Activated CD4-positive, alpha-beta T cell treated with anti-CD3 and anti-CD28 coated beads, Interleukin-2, amount 10 ng/mL, durations not matched to agents 24 days and 14 days (primary cell): ENCODE data around the gene MVK. TPM values are rescaled to one million over a fixed set of nuclear protein-coding genes. Genes with fewer than 3 reads are reported as not detected.

Experiments used
- DNase-seq: peaks from one replicate; pipeline ENCODE4 v3.0.0; 2022
- H3K27ac Mint-ChIP-seq: one replicate; pipeline ENCODE4 v1.8.0; 2022; ENCODE audit warnings: mild to moderate bottlenecking, mixed read lengths
- H3K27me3 Mint-ChIP-seq: one replicate; pipeline ENCODE4 v1.8.0; 2022; ENCODE audit warnings: mixed read lengths
- H3K36me3 Mint-ChIP-seq: one replicate; pipeline ENCODE4 v1.8.0; 2022; ENCODE audit warnings: low read depth, mild to moderate bottlenecking, mixed read lengths
- H3K4me1 Mint-ChIP-seq: one replicate; pipeline ENCODE4 v1.8.0; 2021; ENCODE audit warnings: mixed read lengths
- H3K4me3 Mint-ChIP-seq: one replicate; pipeline ENCODE4 v1.8.0; 2022; ENCODE audit warnings: mild to moderate bottlenecking, moderate library complexity, mixed read lengths
- H3K9me3 Mint-ChIP-seq: one replicate; pipeline ENCODE4 v1.8.0; 2021; ENCODE audit warnings: mixed read lengths
- intact Hi-C: fragments of 100-400 bp; cut with micrococcal nuclease; formaldehyde crosslinking; loops from one replicate; pipeline ENCODE4 v1.15.1; 2023
- total RNA-seq: library from RNA; stranded (reverse); gene quantifications from 2 replicates; pipeline ENCODE4 v1.2.3, GENCODE V29; 2022

MVK gene
- total RNA-seq, 1 donor from 2014 or later, result 21.5 TPM

DNA sequence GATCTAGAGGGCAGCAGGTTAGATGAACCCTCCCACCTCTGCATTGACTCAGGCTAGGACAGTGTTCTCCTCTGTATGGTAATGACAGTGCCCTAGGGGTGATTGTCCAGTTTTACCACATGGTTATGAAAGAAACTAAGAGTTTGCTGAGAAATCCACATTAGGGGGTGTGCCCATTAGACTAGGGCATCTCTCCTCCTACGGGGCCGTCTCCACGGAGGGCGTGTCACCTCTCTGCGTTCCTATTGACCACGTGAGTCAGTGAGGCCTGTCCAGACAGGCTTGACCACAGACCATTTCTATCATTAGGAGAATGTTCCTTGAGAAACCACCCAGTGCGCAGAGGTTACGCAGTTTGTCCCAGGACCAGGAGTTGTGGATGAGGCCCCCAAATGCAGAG, 8.3 kb downstream of the MVK start:
- H3K36me3 Mint-ChIP-seq, result peaks cover 36% of the 10 kb centered on the region
- H3K4me1 Mint-ChIP-seq, result no peaks in the 10 kb centered on the region

DNA sequence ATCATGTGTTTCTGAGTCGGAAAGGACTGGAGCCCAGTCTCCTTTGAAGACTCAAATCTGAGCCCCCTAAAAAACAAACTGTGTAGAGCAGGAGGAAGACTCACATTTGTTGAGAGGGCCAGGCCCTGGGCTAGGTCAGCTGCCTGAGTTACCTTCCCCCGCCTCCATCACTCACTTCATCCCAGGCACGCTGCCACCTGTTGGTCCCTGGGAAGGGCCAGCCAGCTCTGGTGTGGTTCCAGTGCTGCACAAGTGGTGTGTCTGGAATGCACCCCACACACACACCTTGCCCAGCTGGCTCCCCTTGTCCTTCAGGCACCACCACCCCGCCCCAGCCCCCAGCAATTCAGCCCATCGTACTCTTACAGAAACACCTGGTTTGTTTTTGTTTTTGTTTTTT, 9.0 kb downstream of the MVK start:
- no peak for DNase-seq
- Mint-ChIP-seq H3K36me3 (peaks cover 32% of the 10 kb centered on the region), H3K27me3 (no peaks in the 10 kb centered on the region), H3K27ac (no peak overlapping the region), H3K4me3 (no peak overlapping the region), H3K4me1 (no peaks in the 10 kb centered on the region), H3K9me3 (no peaks in the 10 kb centered on the region)
- intact Hi-C loops, result no loop called here

More for the DNA sequence above, 8.3 kb downstream of the MVK start:
- no peaks in the 10 kb centered on the region for H3K27me3 Mint-ChIP-seq
- intact Hi-C loops, result no loop called here
- no peak for DNase-seq
- no peak overlapping the region for H3K4me3 Mint-ChIP-seq
- H3K9me3 Mint-ChIP-seq, result no peaks in the 10 kb centered on the region
- H3K27ac Mint-ChIP-seq, result no peak overlapping the region

DNA sequence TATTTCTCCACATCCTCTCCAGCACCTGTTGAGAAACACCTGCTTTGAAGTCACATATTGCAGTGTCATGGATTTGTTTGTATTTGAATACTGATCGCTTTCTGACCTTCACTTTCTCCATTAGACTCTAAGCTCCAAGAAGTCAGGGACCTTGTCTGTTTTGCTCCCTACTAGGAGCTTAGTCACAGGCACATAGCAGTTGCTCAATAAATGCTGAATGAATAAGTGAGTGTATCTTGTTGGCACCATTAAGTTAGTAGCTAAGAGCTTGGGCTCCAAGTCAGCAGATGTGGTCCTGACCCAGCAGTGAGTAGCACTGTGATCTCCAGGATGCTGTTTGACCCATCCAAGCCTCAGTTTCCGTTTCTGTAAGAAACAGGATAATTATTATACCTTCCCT, 10.1 kb downstream of the MVK start:
- peaks cover 34% of the 10 kb centered on the region for H3K36me3 Mint-ChIP-seq
- intact Hi-C loops, result no loop called here

GRCh38 chr12:109586385-109587296, 13.0 kb downstream of the MVK start:
- intact Hi-C loops, result no loop called here

More for the DNA sequence above, 10.1 kb downstream of the MVK start:
- Mint-ChIP-seq H3K9me3 (no peaks in the 10 kb centered on the region), H3K4me1 (no peaks in the 10 kb centered on the region), H3K27ac (no peak overlapping the region), H3K27me3 (no peaks in the 10 kb centered on the region), H3K4me3 (no peak overlapping the region)
- DNase-seq, result no peak

DNA sequence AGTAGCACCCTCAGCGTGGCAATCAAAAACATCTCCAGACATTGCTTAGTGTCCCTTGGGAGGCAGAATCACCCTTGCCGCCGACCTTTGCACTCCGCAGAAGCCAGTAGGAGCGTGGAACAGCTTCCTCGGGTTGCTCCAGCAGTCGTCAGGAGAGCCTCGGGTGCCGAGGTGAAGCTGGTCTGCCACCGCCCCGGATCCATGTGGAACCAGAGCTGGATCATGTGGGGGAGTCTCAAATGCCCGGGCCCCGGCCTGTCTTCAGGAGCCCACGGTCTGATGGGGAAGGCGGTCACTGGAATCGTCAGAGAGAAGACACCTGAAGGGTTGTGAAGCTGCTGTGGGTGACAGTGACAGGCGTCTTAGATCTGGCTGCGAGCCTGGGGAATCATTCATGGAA, 14.3 kb downstream of the MVK start:
- Mint-ChIP-seq H3K27me3 (no peaks in the 10 kb centered on the region), H3K4me1 (no peaks in the 10 kb centered on the region), H3K36me3 (peaks cover 24% of the 10 kb centered on the region), H3K4me3 (no peak overlapping the region), H3K27ac (no peak overlapping the region), H3K9me3 (no peaks in the 10 kb centered on the region)
- DNase-seq, result no peak
- intact Hi-C loops, result no loop called here

More at GRCh38 chr12:109586385-109587296, 13.0 kb downstream of the MVK start:
- DNase-seq, result no peak
- peaks cover 30% of the 10 kb centered on the region for H3K36me3 Mint-ChIP-seq
- no peaks in the 10 kb centered on the region for H3K9me3 Mint-ChIP-seq
- H3K27ac Mint-ChIP-seq, result no peak overlapping the region
- H3K4me1 Mint-ChIP-seq, result no peaks in the 10 kb centered on the region
- H3K27me3 Mint-ChIP-seq, result no peaks in the 10 kb centered on the region
- H3K4me3 Mint-ChIP-seq, result no peak overlapping the region

DNA sequence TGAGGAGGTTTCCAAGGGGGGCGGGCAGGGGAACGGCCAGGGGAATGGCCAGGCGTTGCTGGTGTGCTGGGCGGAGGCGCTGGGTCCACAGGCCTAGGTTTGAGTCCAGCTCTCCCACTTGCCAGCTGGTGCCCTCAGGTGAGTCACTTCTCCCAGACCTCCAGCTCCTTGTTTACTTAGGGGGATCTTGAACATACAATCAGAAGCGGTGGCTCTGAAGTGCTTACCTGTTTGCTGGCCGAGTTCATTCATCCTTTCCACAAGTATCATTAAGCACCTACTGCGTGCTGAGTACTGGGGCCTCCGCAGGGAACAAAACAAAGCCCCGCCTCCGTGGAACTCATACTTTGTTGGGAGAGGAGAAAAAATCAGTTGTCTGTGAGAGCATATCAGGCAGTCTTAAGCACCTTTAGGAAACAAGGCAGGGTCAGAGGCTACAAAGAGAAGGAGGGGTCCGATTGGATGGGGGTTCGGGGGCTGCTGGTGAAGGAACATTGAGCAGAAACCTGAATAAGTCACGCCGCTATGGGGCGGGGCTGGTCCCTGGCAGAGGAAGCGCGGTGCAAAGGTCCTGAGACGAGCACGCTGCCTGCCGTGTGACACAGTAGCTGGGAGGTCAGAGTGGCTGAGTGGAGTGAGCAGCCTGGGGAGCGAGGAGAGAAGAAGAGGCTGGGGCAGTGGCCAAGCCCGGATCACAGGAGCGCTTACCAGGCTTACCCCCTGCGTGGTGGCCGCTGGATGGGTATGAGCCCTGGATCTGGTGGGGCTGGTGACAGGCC, 15.1 kb downstream of the MVK start:
- Mint-ChIP-seq H3K4me3 (no peak overlapping the region), H3K36me3 (peaks cover 26% of the 10 kb centered on the region), H3K9me3 (no peaks in the 10 kb centered on the region), H3K27me3 (no peaks in the 10 kb centered on the region), H3K4me1 (no peaks in the 10 kb centered on the region), H3K27ac (no peak overlapping the region)
- intact Hi-C loops, result no loop called here
- no peak for DNase-seq

DNA sequence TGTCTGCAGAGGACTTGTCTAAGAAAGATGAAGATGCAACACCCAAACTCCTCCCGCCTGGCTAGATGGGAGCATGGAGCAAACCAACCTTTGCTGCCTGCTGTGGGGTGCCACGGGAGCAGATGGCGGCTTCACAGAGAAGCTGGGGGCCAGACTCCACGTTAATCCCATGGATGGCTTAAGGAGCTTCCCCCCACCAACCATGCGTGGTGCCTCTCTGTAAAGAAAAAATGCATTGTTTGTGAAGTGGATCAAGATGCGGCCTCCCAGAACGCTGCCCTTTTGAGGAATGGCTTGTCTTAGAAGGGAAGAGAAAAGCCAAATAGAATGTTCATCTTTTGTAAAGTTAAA, 15.6 kb downstream of the MVK start:
- H3K36me3 Mint-ChIP-seq, result peaks cover 29% of the 10 kb centered on the region
- DNase-seq, result no peak
- no peak overlapping the region for H3K4me3 Mint-ChIP-seq
- intact Hi-C loops, result no loop called here
- H3K27me3 Mint-ChIP-seq, result no peaks in the 10 kb centered on the region
- no peaks in the 10 kb centered on the region for H3K4me1 Mint-ChIP-seq
- no peaks in the 10 kb centered on the region for H3K9me3 Mint-ChIP-seq
- H3K27ac Mint-ChIP-seq, result no peak overlapping the region

DNA sequence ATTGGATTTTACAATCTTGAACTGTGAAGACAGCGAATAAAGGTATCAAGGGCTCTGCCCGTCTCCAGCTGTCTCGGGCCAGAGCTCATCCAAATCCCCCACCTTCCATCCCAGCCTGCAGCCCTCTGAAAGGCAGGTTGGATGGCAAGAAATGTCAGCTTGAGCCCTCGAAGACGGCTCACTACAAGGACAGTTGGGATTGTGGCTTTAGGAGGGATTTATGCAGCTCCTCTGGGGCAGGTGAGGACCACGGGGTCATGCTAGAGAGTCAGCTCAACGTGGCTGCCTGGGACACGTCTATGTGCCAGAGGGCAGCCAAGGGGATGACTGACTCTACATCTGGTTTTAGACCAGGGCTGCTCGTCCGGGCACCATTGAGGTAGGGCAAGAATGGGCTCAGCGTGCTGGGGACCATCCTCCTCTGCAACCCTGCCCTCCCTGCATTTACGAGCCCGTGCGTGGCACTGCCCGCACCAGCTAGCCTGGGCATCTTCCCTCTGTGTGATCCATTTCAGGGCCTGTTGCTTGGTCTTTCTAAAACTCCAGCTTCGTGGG, 16.2 kb downstream of the MVK start:
- Mint-ChIP-seq H3K27me3 (no peaks in the 10 kb centered on the region), H3K4me1 (peaks cover 4% of the 10 kb centered on the region), H3K27ac (no peak overlapping the region), H3K36me3 (peaks cover 31% of the 10 kb centered on the region), H3K4me3 (no peak overlapping the region), H3K9me3 (no peaks in the 10 kb centered on the region)
- intact Hi-C loops, result no loop called here
- DNase-seq, result no peak

DNA sequence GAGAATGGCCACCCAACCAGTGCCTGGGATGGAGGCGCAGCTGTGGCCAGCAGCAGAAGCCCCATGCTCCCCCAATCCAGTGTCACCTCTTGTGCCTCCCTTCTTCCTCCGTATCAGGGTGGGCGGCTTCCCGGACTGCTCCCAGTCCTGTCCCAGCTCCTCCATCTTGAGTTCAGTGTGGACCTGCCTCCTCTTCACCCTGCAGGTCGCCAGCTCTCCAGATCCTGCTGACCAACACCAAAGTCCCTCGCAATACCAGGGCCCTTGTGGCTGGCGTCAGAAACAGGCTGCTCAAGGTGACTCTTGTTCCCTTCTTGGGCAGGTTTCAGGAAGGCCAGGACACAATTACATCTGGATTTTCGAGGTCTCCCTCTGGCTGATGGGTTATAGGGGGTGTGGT, 17.0 kb downstream of the MVK start:
- H3K9me3 Mint-ChIP-seq, result no peaks in the 10 kb centered on the region
- peaks cover 33% of the 10 kb centered on the region for H3K36me3 Mint-ChIP-seq
- no peak for DNase-seq
- H3K27me3 Mint-ChIP-seq, result no peaks in the 10 kb centered on the region
- H3K4me3 Mint-ChIP-seq, result no peak overlapping the region
- peaks cover 12% of the 10 kb centered on the region for H3K4me1 Mint-ChIP-seq
- intact Hi-C loops, result no loop called here
- no peak overlapping the region for H3K27ac Mint-ChIP-seq

DNA sequence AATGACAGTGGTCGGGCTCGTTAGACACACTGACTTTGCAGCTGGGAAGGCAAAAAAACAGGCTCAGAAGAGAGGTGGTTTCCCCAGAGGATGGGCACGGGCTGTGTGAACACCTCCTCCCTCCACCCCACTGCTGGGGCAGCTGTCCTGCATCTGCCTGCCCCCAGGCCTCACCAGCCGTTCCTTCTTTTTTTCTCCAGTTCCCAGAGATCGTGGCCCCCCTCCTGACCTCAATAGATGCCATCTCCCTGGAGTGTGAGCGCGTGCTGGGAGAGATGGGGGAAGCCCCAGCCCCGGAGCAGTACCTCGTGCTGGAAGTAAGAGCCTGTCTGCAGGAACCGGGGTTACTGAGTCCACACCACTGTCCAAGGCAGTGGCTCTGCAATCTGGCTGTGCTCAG, 17.4 kb downstream of the MVK start:
- intact Hi-C loops, result no loop called here
- H3K27ac Mint-ChIP-seq, result no peak overlapping the region
- no peak overlapping the region for H3K4me3 Mint-ChIP-seq
- peaks cover 36% of the 10 kb centered on the region for H3K36me3 Mint-ChIP-seq
- no peaks in the 10 kb centered on the region for H3K27me3 Mint-ChIP-seq
- peaks cover 15% of the 10 kb centered on the region for H3K4me1 Mint-ChIP-seq
- no peaks in the 10 kb centered on the region for H3K9me3 Mint-ChIP-seq
- DNase-seq, result no peak

- no peaks in the 10 kb centered on the region for H3K9me3 Mint-ChIP-seq
- H3K27ac Mint-ChIP-seq, result no peak overlapping the region
- intact Hi-C loops, result no loop called here
Observed at GRCh38 chr12:109592195-109592904, 18.8 kb downstream of the MVK start.

DNA sequence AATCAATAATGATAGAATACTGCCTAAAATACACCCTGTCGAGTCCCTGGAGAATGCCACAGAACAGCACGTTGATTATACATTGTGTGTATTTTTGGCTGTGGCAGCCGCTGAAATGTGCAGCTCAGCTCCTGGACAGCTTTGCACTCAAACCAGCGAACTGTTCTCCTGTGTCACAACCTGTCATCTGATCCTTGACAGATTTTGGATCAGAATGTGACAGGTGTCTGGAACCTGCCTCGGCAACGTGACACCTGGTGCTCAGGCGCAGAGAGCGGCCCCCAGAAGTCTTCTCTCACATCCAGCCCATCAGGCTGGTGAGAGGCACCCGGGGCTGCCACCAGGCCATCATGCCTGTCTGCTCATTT, 19.3 kb downstream of the MVK start:
- Mint-ChIP-seq H3K36me3 (peaks cover 39% of the 10 kb centered on the region), H3K27me3 (no peaks in the 10 kb centered on the region), H3K4me3 (no peak overlapping the region), H3K4me1 (peaks cover 19% of the 10 kb centered on the region), H3K27ac (no peak overlapping the region), H3K9me3 (no peaks in the 10 kb centered on the region)
- DNase-seq, result no peak
- intact Hi-C loops, result no loop called here

More at GRCh38 chr12:109592195-109592904, 18.8 kb downstream of the MVK start:
- H3K27me3 Mint-ChIP-seq, result no peaks in the 10 kb centered on the region
- DNase-seq, result no peak
- H3K36me3 Mint-ChIP-seq, result peaks cover 36% of the 10 kb centered on the region
- H3K4me1 Mint-ChIP-seq, result peaks cover 15% of the 10 kb centered on the region
- no peak overlapping the region for H3K4me3 Mint-ChIP-seq

DNA sequence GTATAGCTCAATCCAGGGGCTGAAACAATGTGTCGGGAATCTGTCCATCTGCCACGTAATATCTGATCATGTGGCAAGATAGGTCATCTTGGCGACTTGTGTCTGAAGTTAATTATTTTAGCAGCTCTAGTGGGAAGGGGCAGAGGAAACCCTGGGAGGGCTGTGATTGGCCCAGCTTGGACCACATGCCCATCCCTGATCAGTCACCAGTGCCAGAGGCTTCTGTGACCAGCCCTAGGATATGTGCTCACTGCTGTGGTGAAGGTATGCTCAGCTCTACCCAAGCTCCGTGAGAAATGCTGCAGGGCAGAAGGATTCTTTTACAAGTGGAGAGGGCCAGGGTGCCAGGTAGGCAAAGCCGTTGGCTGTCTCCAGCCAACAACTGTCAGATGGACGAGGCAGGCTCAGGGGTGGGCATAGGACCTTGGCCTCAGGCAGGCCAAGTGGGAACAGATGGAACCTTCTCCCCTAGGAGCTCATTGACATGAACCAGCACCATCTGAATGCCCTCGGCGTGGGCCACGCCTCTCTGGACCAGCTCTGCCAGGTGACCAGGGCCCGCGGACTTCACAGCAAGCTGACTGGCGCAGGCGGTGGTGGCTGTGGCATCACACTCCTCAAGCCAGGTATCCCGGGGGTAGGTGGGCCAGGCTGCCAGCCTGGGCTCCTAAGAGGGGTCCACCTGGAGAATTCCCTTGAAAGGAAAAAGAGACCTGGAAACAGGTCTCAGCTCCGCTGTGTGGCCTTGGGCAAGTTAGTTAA, 21.1 kb downstream of the MVK start:
- peaks cover 29% of the 10 kb centered on the region for H3K36me3 Mint-ChIP-seq
- no peak overlapping the region for H3K4me3 Mint-ChIP-seq
- no peaks in the 10 kb centered on the region for H3K27me3 Mint-ChIP-seq
- no peaks in the 10 kb centered on the region for H3K9me3 Mint-ChIP-seq
- intact Hi-C loops, result no loop called here
- no peak overlapping the region for H3K27ac Mint-ChIP-seq
- peaks cover 21% of the 10 kb centered on the region for H3K4me1 Mint-ChIP-seq
- no peak for DNase-seq
